ENCODE measurements around the gene PCCA.
A peak's percentile ranks its signal among the peaks of the same experiment; 100 is the strongest.

The PCCA gene

GRCh38 chr13:100536643-100537180, 447.8 kb downstream of the PCCA start:
- DNase-seq (ENCODE audit: low read depth), result no peak
- TF ChIP-seq CTCF (conservative IDR thresholded peaks at IDR 0.05; ENCODE audit: low read depth, low read length), result no peak
- H3K4me3 ChIP-seq (ENCODE audit: low read depth, low read length), result no peak overlapping the region

GRCh38 chr13:100537486-100537885, 448.6 kb downstream of the PCCA start:
- DNase-seq (ENCODE audit: low read depth), result no peak
- no peak for TF ChIP-seq CTCF (conservative IDR thresholded peaks at IDR 0.05; ENCODE audit: low read depth, low read length)
- no peak overlapping the region for H3K4me3 ChIP-seq (ENCODE audit: low read depth, low read length)

- DNase-seq (ENCODE audit: low read depth), result no peak
- TF ChIP-seq CTCF (conservative IDR thresholded peaks at IDR 0.05; ENCODE audit: low read depth, low read length), result no peak
- H3K4me3 ChIP-seq (ENCODE audit: low read depth, low read length), result no peak overlapping the region
These were observed 449.1 kb downstream of the PCCA start for GRCh38 chr13:100537951-100538462.

- TF ChIP-seq CTCF (conservative IDR thresholded peaks at IDR 0.05; ENCODE audit: low read depth, low read length), result no peak
- DNase-seq (ENCODE audit: low read depth), result peak; percentile 74
- H3K4me3 ChIP-seq (ENCODE audit: low read depth, low read length), result no peak overlapping the region
These were observed 451.7 kb downstream of the PCCA start for GRCh38 chr13:100540621-100541020.

GRCh38 chr13:100541897-100542825, 453.3 kb downstream of the PCCA start:
- no peak overlapping the region for H3K4me3 ChIP-seq (ENCODE audit: low read depth, low read length)
- DNase-seq (ENCODE audit: low read depth), result no peak
- no peak for TF ChIP-seq CTCF (conservative IDR thresholded peaks at IDR 0.05; ENCODE audit: low read depth, low read length)

GRCh38 chr13:100542826-100543156, 453.9 kb downstream of the PCCA start:
- peak; percentile 88 for DNase-seq (ENCODE audit: low read depth)
- TF ChIP-seq CTCF (conservative IDR thresholded peaks at IDR 0.05; ENCODE audit: low read depth, low read length), result peak; percentile 61
- H3K4me3 ChIP-seq (ENCODE audit: low read depth, low read length), result no peak overlapping the region
